Measurements from ENCODE around the gene ALOX12B. TPM values are rescaled to one million over a fixed set of nuclear protein-coding genes. Genes with fewer than 3 reads are reported as not detected.

Gene ALOX12B
- total RNA-seq, 1 experiment from 2014 or later = 0.64 TPM

Small RNA genes lying within 50 kb of the gene (small RNA-seq; reads per million reads assigned to genes)
- 0 reads per million in 2 experiments for gene MIR4314

Other genes starting within 250 kb of the ALOX12B start
- 0.59 TPM in 1 of 2 replicates, not detected in the other for gene TMEM88, start 232.7 kb downstream of the ALOX12B start, total RNA-seq (2014; rRNA removed; shearing (Covaris generic))
- gene NAA38, start 230.2 kb downstream of the ALOX12B start, total RNA-seq (2014; rRNA removed; shearing (Covaris generic)) = 46.6 and 67.2 TPM in 2 replicates
- 13.4 and 14.6 TPM in 2 replicates for gene CYB5D1, start 229.7 kb downstream of the ALOX12B start, total RNA-seq (2014; rRNA removed; shearing (Covaris generic))
- gene CHD3, start 198.9 kb downstream of the ALOX12B start, total RNA-seq (2014; rRNA removed; shearing (Covaris generic)) = 63.9 and 73.7 TPM in 2 replicates
- 5.7 and 6.3 TPM in 2 replicates for gene RNF227, start 171.4 kb downstream of the ALOX12B start, total RNA-seq (2014; rRNA removed; shearing (Covaris generic))
- 0.32 and 1.9 TPM in 2 replicates for gene KCNAB3, start 157.9 kb downstream of the ALOX12B start, total RNA-seq (2014; rRNA removed; shearing (Covaris generic))
- gene TRAPPC1, start 155.8 kb downstream of the ALOX12B start, total RNA-seq (2014; rRNA removed; shearing (Covaris generic)) = 17.5 and 21.4 TPM in 2 replicates
- gene CNTROB, start 155.5 kb downstream of the ALOX12B start, total RNA-seq (2014; rRNA removed; shearing (Covaris generic)) = 21.0 and 23.9 TPM in 2 replicates
- 0.02 TPM in 1 of 2 replicates, not detected in the other for gene GUCY2D, start 85.1 kb downstream of the ALOX12B start, total RNA-seq (2014; rRNA removed; shearing (Covaris generic))
- not detected in 2 replicates for gene ALOX15B, start 48.7 kb downstream of the ALOX12B start, total RNA-seq (2014; rRNA removed; shearing (Covaris generic))
- gene ALOXE3, start 30.8 kb upstream of the ALOX12B start, total RNA-seq (2014; rRNA removed; shearing (Covaris generic)) = 0.06 TPM in 1 of 2 replicates, not detected in the other
- 9.0 and 9.4 TPM in 2 replicates for gene HES7, start 36.4 kb upstream of the ALOX12B start, total RNA-seq (2014; rRNA removed; shearing (Covaris generic))
- gene PER1, start 64.7 kb upstream of the ALOX12B start, total RNA-seq (2014; rRNA removed; shearing (Covaris generic)) = 4.6 and 6.5 TPM in 2 replicates
- 6.0 and 8.0 TPM in 2 replicates for gene VAMP2, start 75.2 kb upstream of the ALOX12B start, total RNA-seq (2014; rRNA removed; shearing (Covaris generic))
- 26.6 and 27.9 TPM in 2 replicates for gene TMEM107, start 88.7 kb upstream of the ALOX12B start, total RNA-seq (2014; rRNA removed; shearing (Covaris generic))
- gene BORCS6, start 102.5 kb upstream of the ALOX12B start, total RNA-seq (2014; rRNA removed; shearing (Covaris generic)) = 4.0 and 5.5 TPM in 2 replicates
- 64.1 and 69.2 TPM in 2 replicates for gene AURKB, start 122.9 kb upstream of the ALOX12B start, total RNA-seq (2014; rRNA removed; shearing (Covaris generic))
- 14.2 and 16.2 TPM in 2 replicates for gene CTC1, start 160.3 kb upstream of the ALOX12B start, total RNA-seq (2014; rRNA removed; shearing (Covaris generic))
- gene PFAS, start 161.6 kb upstream of the ALOX12B start, total RNA-seq (2014; rRNA removed; shearing (Covaris generic)) = 54.7 and 57.4 TPM in 2 replicates
- gene RANGRF, start 201.0 kb upstream of the ALOX12B start, total RNA-seq (2014; rRNA removed; shearing (Covaris generic)) = 32.1 and 41.2 TPM in 2 replicates
- gene SLC25A35, start 207.7 kb upstream of the ALOX12B start, total RNA-seq (2014; rRNA removed; shearing (Covaris generic)) = 1.7 and 2.5 TPM in 2 replicates
- gene ARHGEF15, start 222.5 kb upstream of the ALOX12B start, total RNA-seq (2014; rRNA removed; shearing (Covaris generic)) = not detected in 2 replicates